Vagina (tissue), 2 donors: ENCODE data around the gene PPFIA2.

ENCODE experiments used
- POLR2A ChIP-seq, 2 donors: fragments of 450-650 bp; IDR thresholded peaks; one replicate each; pipeline ENCODE4 v1.6.1; 2017; ENCODE audit warnings: antibody characterized with exemption in 2 of 2, mild to moderate bottlenecking in 2 of 2, moderate library complexity in 2 of 2
- POLR2AphosphoS5 ChIP-seq, 2 donors: sonication (generic); formaldehyde crosslinking; IDR thresholded peaks; one replicate each; pipeline ENCODE4 v1.9.0; 2017; ENCODE audit warnings: antibody characterized with exemption in 2 of 2, mild to moderate bottlenecking in 2 of 2, low read depth in 1 of 2; ENCODE audit not compliant: insufficient read depth in 1 of 2
- TF ChIP-seq, protein P1 (sequence below), 3 experiments: fragments of 450-650 bp in 2 of 3; fragments of 200-600 bp in 1 of 3; sonication (generic) in 1 of 3; IDR thresholded peaks; one replicate each; pipeline ENCODE4 v1.5.1; 2017 to 2019; ENCODE audit warnings: antibody characterized with exemption in 3 of 3, mild to moderate bottlenecking in 2 of 3, moderate library complexity in 2 of 3

DNA sequence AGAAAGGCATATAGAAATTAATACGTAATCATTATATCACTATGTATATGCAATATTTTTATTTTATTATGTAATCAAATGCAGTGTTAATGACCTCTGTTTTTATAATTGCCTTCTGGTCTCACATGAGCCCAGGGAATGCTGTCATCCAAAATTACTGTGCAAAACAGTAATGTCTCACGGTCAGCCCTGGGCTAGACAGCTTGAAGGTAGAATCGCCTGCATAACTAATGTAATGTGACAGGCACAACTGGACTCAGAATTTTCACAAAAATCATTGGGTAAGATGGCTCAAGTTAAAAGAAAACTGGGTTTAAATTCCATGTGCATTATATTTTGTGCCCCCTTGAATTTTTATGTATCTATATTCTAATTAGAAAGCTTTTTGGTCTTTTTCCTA is 293.3 kb downstream of the PPFIA2 start:
- TF ChIP-seq, protein P1, sequence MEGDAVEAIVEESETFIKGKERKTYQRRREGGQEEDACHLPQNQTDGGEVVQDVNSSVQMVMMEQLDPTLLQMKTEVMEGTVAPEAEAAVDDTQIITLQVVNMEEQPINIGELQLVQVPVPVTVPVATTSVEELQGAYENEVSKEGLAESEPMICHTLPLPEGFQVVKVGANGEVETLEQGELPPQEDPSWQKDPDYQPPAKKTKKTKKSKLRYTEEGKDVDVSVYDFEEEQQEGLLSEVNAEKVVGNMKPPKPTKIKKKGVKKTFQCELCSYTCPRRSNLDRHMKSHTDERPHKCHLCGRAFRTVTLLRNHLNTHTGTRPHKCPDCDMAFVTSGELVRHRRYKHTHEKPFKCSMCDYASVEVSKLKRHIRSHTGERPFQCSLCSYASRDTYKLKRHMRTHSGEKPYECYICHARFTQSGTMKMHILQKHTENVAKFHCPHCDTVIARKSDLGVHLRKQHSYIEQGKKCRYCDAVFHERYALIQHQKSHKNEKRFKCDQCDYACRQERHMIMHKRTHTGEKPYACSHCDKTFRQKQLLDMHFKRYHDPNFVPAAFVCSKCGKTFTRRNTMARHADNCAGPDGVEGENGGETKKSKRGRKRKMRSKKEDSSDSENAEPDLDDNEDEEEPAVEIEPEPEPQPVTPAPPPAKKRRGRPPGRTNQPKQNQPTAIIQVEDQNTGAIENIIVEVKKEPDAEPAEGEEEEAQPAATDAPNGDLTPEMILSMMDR (IDR thresholded peaks at IDR 0.05) = no peak
- TF ChIP-seq POLR2A (IDR thresholded peaks at IDR 0.05) (no peak), POLR2AphosphoS5 (IDR thresholded peaks at IDR 0.05; ENCODE audit: insufficient read depth in 1 of 2, low read depth in 1 of 2) (no peak)
